C4-2B (cell line): ENCODE results near the gene RXRA.

ENCODE experiments used
- CTCF ChIP-seq: fragments of 450-650 bp; conservative IDR thresholded peaks from 2 replicates; pipeline ENCODE4 v1.5.1; 2017; ENCODE audit warnings: mild to moderate bottlenecking
- ZFX ChIP-seq: fragments of 450-650 bp; IDR thresholded peaks from 2 replicates; pipeline ENCODE4 v1.6.1; 2017

GRCh38 chr9:134472256-134472655 lies 146.0 kb downstream of the RXRA start:
- TF ChIP-seq ZFX (no peak), CTCF (no peak)
